Right ventricle myocardium superior (tissue), 1 donor: ENCODE data around the gene TSPAN2. TPM values are rescaled to one million over a fixed set of nuclear protein-coding genes. Genes with fewer than 3 reads are reported as not detected.

ENCODE experiments used
- ATAC-seq: fragments of 200-7000 bp; cut with Tn5 transposase; one replicate; pipeline ENCODE4 v1.9.1; 2020; ENCODE audit warnings: mild to moderate bottlenecking; ENCODE audit not compliant: poor library complexity
- DNase-seq: peaks from one replicate; pipeline ENCODE4 v3.0.0-alpha.2; 2020
- intact Hi-C: fragments of 100-400 bp; cut with DNase I; formaldehyde crosslinking; loops from one replicate; pipeline ENCODE4 v1.11.2; 2022
- long read RNA-seq: library from polyadenylated mRNA; unstranded; transcript quantifications from one replicate; pipeline ENCODE4 v2.0.0, GENCODE V29; 2021
- total RNA-seq: library from RNA; stranded (reverse); fragmentation: NEBNext Ultra II Directional; extraction: Animal tissue kit (Norgen Biotek cat#: 25700); gene quantifications from one replicate; pipeline ENCODE4 v1.2.1, GENCODE V29; 2021
- donor health status: DM: no; HTN: yes; CAD: no; lungs with severe emphysema.

The TSPAN2 gene
- 12.2 TPM for total RNA-seq
- long read RNA-seq, transcript TSPAN2-202 (8 exons, 3,177 nt) = major isoform, 25 of 29 reads
- long read RNA-seq, partial matches to known transcripts = 0 of 29 reads
- long read RNA-seq, other reads (novel, unspliced or antisense) = 1 of 29 reads

DNA sequence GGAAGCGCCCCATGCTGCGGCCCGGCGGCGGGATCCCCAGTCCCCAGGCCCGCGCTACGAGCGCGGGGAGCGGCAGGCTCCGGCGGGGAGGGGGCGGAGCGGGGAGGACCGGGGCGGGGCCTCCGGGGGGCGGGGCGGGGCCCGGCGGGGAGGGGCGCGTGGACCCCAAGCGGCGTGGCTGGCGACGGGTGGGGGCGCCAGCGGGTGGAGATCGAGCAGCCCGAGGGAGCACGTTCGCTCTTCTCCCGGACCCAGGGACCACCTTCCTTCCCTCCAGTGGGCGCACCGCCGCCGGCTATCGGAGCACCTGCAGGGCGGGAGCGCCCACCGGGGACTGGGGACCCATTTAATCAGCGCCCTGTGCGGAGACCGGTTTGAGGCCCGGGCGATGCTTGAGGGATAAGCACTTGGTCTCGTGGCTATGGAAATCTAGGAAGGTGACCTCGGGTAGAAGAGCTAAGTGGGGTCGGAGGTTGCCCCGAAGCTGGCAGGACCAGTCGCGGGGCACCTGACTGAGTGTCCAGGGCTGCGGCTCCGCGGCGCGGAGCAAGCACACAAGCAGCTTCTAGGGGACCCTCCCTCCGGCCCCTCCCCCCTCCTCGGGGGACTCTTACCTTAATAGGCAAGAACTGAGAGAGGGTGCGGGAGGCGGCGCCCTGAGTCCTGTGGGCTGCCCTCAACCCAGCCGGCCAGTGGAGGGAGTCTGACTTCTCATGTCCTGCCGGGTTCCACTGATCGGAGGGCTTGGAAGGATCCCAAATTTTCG lies at the start of gene TSPAN2:
Gene TSPAN2, minus strand, starts transcription at position 84 of the 766 bp plus-strand sequence. Its CDS starts 71 bp downstream, at position 13.
- ATAC-seq = peak; percentile 90
- intact Hi-C loops = no loop called here
- DNase-seq = peak; percentile 90

DNA sequence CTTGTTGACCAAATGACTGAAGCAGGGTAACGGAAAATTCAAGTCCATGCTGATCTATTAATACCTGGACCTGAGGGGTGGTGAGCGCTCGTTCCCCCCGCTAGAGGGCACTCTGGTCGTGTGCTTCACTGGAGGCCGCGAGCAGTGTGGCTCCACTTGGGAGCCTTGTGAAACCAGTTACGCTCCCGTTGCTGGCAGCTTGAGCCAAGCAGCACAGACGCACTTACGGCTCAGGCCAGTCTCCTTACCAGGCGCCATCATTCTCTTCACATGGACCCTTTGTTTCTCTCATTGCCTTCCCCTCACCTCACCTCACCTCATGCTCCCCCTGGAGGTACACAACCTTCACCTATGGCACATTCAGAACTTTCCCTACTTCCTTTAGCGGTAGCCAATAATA lies 49.7 kb upstream of the TSPAN2 start:
- intact Hi-C loops = loop anchor here (5.0 kb wide), 2 partner anchors 328 to 458 kb away; no protein-coding TSS in a partner anchor
- peak; percentile 93 for DNase-seq
- ATAC-seq = peak; percentile 93

DNA sequence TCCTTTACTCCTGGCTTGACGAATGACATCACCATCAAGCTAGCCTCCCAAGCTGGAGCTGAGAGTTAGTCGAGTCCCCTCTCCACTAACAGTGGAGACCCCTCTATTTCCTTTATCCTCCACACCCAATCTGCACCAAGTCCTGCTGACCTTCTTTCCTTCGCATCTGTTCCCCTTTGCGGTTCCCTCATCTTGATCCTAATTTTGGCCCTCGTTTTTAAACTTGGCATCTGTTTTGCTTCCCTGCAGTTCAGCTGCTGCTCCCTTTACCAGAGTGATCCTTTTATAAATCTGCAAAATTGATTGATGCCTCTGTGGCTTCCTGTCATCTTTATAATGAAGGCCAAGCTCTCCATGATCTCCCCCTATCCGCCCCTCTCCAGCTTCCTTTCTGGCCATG lies 49.0 kb upstream of the TSPAN2 start:
- no peak for ATAC-seq
- intact Hi-C loops = loop anchor here (5.0 kb wide), 2 partner anchors 329 to 459 kb away; no protein-coding TSS in a partner anchor
- no peak for DNase-seq

DNA sequence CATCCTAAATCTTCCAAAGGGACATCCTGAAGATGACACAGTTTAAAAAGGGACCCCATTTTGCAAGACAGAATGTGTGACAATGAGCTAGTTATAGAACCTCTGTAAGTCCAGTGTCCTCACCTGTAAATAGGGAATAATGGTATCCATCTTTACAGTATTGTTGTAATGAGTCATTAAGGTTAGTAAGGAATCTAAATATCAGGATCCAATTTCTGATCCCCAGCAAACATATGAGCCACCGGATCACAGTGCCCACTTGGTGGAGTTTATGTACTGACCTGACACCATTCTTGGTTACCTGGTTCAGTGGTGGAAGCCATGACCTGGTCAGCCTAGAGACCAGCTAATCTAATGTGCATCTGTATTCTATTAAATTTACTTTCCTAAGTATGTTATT lies 47.9 kb upstream of the TSPAN2 start:
- ATAC-seq = no peak
- intact Hi-C loops = loop anchor here (5.0 kb wide), 2 partner anchors 330 to 460 kb away; no protein-coding TSS in a partner anchor
- no peak for DNase-seq

DNA sequence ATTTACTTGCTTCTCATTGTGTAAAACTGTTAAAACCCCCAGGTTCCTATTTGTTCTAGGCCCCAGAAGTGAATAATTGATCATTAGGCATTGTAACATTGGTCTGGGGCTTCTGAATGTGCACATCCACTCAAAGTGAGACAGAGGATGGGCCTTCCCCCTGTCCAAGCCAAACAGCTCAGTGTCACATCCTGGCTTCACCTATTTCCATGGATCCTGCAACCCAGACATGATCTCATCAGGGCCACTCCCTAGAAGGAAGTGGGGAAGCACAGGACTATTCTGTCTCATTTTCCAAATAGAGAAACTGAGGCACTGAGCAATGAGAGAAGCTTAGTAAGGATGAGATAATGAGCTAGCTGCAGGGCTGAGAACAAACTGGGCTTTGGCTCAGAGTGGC lies 47.4 kb upstream of the TSPAN2 start:
- ATAC-seq (no peak), DNase-seq (no peak)
- intact Hi-C loops = loop anchor here (5.0 kb wide), 2 partner anchors 331 to 461 kb away; no protein-coding TSS in a partner anchor

DNA sequence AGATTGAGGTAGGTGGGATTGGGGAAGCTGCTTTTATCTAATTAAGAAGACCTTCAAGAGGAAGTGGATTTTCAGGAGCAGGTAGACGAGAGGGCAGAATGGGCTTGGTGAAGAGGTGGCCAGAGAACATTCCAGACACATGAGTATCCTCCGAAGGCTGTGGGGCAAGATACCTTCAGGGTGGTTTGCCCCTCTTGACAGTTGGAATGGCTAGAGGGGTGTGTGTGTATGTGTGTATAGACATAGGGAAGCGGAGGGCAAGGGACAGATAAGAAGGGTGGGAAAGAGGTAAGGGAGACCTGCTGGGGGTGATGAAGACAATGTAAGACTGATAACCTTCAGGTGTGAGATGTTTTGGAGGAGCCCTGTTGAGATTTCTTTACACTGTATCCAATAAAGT lies 46.8 kb upstream of the TSPAN2 start:
- no peak for DNase-seq
- ATAC-seq = no peak
- intact Hi-C loops = loop anchor here (5.0 kb wide), 2 partner anchors 331 to 461 kb away; no protein-coding TSS in a partner anchor

DNA sequence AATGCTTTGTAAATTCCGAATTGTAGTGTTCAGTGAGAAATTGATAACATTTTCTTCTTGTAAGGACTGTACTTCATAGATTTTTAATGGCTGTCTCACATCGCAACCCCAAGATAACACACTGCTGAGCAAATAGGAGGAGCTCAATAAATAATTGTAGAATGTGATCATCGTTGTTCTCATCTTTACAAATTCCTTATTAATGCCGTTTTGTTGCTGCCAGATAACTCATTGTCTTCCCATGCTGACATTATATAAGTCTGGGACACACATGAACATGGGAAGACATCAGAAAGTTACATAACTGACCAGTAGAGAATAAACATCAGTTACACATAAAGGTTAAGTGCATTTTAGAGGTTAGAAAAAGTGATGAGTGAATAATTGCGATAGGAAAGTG lies 46.4 kb upstream of the TSPAN2 start:
- DNase-seq (no peak), ATAC-seq (no peak)
- intact Hi-C loops = loop anchor here (5.0 kb wide), 2 partner anchors 332 to 462 kb away; no protein-coding TSS in a partner anchor

DNA sequence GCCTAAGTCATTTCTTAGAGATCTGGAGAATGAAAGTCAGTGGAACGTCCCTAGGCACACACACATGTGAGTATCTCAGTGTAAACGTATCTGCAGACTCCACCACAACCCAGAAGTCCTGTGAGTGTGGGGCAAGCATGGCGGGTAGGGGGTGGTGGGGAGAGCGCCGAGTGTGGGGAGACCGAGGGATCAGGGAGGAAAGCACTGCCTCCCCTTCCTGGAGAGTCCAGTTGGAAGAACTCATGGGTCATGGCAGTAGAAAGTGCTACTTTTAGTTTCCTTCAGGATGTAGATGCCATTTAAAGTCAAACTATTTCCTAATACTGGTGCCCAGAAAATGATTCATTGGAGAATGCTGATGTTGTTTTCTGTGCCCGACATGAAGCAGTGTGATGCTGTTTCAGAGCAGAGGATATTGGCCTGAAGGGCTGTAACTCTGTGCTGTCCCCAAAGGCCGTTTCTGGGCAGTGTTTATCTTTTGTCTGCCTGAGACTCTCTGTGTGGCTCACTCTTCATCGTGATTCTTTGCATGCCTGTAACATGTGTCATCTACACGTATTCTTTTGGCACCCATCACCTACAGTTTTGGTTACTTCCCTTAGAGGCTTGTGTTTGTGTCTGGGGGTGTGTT lies 45.7 kb upstream of the TSPAN2 start:
- intact Hi-C loops = loop anchor here (5.0 kb wide), 2 partner anchors 332 to 462 kb away; no protein-coding TSS in a partner anchor
- DNase-seq (no peak), ATAC-seq (no peak)

DNA sequence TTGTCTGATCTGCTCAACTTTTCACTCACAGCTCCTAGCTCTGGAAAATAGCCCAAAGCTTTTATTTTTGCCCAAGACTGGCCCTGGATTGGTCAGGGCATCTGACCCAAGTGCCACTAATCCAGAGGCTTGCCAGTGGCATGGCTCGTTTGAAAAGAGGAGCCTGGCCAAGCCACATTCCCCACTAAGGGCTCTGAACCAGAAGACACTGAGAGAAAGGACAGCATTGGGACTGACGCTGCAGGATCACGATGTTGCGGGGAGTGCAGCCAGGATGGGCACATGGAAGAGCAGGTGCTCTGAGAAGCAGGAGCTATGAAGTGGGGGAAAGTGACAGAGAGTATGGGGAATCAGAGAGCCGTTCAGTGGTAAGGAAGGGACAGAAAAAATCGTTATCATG lies 44.9 kb upstream of the TSPAN2 start:
- DNase-seq (no peak), ATAC-seq (peak; percentile 44)
- intact Hi-C loops = no loop called here

DNA sequence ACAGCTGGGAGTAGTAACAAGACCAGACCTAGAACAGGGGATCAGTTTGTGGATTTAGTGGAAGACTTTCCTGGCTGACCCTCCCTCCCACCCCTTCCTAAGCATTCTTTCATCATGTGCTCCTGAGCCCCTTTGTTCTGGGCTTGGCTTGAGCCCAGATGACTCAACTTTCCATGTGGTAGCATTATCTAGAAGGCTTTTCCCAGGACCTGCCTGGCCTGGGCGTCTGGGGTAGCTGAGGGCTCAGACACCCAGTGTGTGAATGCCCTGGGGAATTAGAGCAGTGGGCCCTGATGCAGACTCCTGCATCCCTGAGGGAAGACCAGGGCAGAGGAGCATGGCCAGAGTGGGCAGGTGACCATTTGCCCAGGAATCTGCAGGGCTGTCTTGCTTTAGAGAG lies 44.1 kb upstream of the TSPAN2 start:
- ATAC-seq (no peak), DNase-seq (no peak)
- intact Hi-C loops = no loop called here

DNA sequence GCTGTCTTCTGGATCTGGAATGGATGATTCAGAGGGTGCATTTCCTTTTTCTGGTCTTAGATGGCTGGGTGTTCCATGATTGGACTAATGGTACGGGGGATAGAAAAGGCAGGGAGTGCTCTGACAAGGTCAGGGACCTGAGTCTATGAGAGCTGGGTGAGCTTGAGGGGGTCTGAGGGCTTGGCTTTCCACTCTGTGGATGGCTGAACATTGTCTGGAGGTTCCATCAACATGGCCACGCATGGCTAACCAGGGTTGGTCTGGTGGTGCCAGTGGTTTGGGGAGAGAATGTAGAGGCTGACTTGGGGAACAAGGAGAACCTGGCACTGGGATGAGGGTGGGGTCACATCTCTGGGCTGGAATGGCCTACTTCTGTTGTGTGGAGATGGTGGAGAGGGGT lies 41.5 kb upstream of the TSPAN2 start:
- ATAC-seq = no peak
- intact Hi-C loops = no loop called here
- no peak for DNase-seq

DNA sequence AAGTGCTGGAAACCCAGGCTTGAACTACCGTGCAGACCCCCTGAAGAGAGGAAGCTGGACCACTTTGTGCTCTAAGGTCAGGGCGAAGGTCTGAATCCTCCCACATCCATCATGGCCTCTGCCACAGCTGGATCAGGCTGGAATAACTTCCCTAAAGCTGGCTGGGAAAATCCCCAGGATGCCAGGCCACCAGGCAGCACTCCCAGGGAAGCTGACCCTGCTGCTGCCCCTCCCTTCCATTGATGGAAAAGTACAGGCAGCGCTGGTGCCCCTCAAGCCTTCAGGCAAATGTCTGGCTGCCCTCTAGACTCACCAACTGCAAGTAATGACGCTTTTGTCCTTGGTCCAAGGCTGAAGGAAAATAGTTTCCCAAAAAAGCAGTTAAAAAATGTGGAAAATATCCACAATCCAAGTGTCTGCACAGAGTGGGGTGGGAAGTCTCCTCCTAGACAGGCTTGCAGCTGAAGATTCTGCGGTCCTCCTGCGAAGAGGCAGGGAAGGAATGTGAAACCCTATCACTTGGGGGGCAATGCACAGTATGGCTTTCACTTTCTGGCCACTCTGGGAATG lies 39.9 kb upstream of the TSPAN2 start:
- DNase-seq (no peak), ATAC-seq (no peak)
- intact Hi-C loops = no loop called here

DNA sequence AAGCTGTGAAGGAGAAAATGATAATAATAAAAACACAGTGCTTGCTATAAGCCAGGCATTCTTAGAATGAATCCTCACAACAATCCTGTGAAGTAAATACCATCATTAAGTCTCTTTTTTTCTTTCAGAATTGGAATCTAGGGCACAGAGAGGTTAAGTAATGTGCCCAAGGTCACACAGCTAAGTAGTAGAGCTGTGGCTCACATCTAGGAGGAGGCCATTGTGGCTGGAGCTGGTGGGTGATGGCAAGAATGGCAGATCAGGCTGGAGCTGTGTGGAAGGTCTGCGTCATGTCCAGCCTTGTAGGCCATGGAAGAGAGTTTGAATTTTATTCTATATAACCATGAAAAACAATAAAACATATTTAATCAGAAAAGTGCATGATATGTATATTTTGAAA lies 38.2 kb upstream of the TSPAN2 start:
- no peak for ATAC-seq
- intact Hi-C loops = no loop called here

DNA sequence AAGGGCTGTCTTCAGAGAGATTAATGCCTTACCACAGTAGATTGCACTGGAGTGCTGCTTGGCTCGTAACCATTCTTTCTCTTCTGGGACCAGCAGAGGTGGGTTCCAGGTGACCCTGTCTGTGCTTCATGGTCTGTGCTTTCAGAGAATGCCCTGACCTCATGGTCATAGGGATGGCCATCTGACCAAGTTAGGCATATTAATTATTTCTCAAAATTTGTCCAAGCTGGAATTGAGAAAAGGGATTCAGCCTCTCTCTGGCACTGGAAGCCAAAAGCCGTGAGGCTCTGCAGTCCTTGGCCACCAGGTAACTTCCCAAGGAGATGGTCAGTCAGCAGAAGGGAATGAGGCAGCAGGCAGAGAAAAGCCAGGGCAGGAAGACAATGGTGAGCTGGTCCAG lies 37.2 kb upstream of the TSPAN2 start:
- intact Hi-C loops = no loop called here
- no peak for ATAC-seq
- DNase-seq = no peak

More for the DNA sequence above, 38.2 kb upstream of the TSPAN2 start:
- DNase-seq = no peak

DNA sequence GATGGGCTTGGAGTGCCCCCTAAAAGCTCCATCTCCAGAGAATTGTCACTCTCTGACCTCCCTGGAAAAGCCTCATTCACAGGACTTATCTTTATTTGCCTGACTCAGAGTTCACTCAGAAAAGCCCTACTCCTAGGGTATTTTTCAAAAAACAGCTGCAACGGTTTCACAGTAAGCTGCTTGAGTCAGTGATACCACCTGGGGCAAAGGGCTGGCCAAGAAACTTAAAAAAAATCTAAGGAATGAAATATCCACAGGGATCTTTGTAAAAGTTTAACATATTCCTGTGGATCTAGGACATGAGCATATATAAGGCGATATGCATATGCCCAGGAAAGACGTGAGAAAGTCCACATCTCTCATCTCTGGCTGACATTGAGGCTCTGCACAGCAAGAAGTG lies 33.8 kb upstream of the TSPAN2 start:
- intact Hi-C loops = no loop called here
- ATAC-seq = no peak
- DNase-seq = no peak

DNA sequence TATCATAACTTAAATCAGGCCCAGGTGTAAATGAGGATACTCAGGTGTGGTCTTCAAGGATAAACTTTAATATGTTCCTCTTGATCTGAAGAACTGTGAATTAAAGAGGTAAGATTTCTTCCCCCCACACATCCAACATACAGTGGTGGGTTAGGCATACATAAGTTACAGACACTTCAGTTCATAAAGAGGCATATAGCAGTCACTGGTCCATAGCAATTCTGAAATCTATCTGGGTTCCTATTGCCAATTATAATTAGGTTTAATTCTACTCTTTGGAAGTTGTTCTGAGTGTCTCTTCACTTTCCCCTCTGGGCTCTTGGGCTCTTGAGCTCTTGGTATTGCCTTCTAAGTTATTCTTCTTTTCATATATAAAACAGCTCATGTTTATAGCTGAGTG lies 32.5 kb upstream of the TSPAN2 start:
- ATAC-seq = no peak
- DNase-seq = no peak
- intact Hi-C loops = no loop called here

DNA sequence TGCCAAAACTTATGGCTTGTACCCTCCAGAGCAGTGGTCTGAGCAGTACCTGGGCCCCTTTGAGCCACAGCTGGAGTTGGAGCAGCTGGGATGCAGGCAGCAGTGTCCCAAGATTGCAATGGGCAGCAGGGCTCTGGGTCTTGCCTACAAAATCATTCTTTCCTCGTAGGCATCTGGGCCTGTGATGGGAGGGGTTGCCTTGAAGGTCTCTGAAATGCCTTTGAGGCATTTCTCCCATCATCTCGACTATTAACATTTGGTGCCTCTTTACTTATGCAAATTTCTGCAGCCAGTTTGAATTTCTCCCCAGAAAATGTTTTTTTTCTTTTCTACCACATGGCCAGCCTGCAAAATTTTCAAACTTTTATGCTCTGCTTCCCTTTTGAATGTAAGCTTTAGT lies 31.0 kb upstream of the TSPAN2 start:
- intact Hi-C loops = no loop called here
- ATAC-seq = no peak
- DNase-seq = no peak

DNA sequence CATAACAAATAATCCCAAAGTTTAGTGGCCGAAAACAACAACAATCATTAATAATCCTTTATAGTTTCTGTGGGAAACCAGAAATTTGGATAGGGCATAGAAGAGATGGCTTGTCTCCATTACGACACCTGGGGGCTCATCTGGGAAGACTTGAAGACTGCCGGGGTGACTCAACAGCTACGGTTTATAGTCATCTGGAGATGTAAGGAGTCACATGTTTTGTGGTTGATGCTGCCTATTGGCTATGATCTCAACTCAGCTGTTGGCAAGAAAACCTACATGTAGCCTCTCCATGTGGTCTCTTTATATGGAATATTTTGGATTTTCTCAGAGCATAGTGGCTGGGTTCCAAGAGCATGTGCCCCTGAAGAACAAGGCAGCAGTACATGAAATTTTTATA lies 29.3 kb upstream of the TSPAN2 start:
- ATAC-seq = no peak
- DNase-seq = no peak
- intact Hi-C loops = no loop called here

DNA sequence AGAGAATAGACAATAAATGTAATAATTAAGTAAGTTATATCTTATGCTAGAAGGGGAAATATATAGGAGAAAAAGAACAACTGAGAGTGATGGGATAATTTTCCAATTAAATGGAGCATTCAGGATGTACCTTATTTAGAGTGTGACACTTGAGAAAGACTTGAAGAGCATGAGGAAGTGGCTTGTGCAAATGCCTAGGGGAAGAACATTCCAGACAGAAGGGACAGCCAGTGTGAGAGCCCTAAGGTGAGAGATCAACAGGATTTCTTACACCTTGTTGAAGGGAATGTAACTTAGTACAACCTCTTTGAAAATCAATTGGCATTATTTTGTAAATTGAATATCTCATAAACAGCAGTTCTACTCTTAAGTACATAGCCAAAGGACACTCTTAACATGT lies 28.8 kb upstream of the TSPAN2 start:
- DNase-seq (no peak), ATAC-seq (no peak)
- intact Hi-C loops = no loop called here
